Embryonic facial prominence (tissue), 1 donor: Measurements from ENCODE around the gene UTF1.
A peak's percentile ranks its signal among the peaks of the same experiment; 100 is the strongest.

Source experiments
- DNase-seq: peaks from one replicate; pipeline ENCODE4 v3.0.0-alpha.2; 2016; ENCODE audit errors: extremely low spot score

UTF1 gene

DNA sequence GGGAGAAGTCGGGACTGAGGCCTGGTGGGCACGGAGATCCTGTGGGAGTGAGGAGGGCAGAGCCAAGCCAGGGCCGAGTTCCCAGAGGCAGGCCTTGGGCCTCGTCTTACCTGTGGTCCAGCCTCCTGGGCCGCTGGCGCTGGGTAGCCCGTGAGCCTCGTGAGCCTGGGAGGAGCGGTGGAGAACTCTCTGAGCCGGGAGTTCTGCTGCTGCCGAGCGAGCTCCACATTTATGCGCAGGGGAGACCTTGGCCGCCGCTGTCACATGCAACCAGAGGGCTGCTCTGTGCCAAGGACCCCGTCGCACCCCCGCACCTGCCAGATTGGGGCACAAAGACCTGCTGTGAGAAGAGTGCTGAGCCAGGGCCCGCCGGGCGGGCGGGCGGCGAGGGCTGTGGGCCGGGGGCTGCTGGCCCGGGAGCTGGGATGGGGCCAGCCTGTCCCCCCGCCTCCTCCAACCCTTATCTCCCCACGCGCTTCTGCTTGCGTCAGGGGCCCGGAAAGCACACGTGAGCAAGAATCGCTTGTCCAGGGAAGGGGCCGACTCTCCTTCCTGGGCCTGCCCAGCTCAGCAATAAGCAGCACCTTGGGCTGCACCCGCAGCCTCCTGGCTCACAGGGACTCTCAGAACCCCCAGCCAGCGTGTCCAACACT lies 17.8 kb downstream of the UTF1 start:
- DNase-seq, result no peak

DNA sequence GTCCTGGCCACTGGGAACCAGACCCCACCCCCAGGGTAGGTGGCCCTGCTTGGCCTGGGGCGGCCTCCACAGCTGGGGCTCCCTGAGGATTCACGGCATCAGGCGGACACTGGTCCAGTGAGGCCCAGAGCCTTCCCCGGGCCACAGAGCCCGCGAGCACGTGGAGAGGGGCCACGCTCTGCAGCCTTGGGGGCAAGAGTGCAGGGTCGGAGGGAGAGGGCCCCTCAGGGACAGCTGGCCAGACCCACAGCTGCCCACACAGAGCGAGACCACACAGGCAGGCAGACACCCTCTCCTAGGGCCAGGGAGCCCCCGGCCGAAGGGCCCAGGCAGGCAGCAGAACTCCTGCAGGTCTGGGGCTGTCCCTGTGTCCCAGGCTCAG lies 18.3 kb downstream of the UTF1 start:
- no peak for DNase-seq

DNA sequence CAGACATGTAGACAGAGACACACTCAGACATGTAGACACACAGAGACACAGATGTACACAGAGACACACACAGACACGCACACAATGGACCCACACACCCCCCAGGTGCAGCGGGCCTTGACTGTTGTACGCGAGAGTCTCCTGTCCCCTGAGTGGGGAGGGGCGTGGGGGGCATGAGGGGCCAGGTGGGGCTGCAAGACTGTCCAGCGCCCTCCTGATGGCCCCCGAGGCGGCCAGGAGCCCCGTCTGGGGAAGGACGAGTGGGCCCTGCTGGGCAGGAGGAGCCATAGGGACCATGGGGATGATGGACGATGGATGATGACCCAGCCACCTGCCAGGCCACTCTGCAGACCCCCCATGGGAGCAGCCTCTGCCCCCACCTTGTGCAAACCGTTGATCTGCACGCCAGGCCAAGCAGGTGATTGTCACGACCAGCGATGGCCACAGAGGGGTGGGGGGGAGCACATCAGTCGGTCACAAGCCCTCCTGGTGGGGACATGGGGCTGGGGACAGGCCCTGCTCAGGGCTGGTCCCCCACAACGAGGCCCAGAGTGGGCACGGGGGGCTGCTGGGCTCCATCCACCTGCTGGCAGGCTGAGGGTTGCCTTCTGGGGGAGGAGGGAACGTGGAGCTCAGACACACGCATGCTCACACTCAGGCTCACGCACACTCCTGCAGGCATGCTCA lies 19.2 kb downstream of the UTF1 start:
- no peak for DNase-seq

DNA sequence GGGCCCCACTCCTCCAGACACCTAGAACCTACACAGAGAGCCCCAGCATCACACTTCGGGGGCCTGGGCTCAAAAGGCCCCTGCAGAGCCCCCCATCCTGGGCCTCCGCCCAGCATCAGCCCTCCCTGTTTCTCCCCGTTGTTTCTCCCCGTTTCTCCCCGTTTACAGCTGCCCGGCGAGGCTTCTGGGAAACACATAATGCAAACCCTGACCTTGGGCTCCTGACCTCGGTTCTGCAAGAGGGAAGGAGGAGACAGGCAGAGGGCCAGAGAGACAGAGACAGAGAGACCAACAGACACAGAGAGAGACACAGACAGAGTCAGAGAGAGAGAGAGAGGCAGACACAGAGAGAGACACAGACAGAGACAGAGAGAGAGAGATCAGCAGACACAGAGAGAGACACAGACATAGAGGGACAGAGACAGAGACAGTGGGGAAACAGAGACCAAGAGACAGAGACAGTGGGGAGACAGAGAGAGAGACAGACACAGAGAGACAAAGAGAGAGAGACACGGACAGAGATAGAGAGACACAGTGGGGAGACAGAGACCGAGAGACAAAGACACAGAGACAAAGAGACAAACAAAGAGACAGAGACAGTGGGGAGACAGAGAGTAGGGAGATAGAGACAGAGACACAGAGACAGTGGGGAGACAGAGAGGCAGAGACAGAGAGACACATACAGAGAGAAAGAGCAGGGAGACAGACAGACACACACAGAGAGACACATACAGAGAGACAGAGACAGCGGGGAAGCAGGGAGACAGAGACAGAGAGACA lies 20.1 kb downstream of the UTF1 start:
- no peak for DNase-seq

DNA sequence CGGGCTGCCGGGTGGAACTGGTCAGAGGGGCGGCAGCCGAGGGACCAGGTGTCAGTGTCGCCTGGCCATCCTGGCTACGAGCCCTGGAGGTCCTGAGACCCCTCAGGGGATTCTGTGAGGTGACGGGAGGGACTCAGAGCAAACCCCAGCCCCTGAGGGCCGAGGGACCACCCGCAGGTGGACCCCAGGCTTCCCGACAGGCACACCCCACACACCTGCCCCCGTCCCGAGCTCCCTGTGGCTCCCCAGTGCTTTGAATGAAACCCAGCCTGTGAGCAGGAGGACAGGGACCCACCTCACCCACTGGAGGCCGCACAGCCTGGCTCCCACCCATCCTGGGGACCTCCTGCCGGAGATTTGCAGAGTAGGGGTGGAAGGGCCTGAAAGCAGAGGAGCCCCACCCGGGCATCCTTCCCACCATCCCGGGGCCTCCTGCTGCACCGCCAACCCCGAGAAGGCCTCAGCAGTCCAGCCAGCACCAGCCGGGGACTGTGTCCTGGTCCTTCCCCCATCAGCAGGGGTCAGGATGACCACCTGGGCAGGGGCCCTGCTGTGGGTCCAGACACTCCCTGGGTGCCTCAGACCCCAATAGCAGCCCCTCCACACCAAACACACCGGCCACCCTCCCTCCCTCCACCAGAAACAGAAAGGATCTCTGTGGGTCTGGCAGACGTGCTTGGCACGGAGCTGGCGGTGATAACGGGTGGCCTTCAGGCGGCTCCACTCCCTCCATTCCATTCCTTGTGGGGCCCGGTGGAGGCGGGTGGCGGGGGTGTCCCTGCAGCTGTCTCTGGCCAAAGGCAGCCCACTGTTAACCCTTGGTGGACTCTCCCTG lies 21.6 kb downstream of the UTF1 start:
- DNase-seq, result no peak

DNA sequence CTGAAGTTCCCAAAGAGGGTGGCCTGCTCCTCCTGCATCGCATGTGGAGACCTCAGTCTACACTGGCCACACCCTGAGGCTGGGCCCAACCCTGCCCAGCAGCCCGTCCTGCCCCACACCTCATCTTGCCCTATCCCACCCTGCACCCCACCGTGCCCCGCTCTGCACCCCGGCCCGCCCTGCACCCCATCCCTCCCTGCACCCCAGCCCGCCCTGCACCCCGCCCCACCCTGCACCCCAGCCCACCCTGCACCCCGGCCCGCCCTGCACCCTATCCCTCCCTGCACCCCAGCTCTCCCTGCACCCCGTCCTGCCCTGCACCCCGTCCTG lies 22.2 kb downstream of the UTF1 start:
- DNase-seq, result no peak

DNA sequence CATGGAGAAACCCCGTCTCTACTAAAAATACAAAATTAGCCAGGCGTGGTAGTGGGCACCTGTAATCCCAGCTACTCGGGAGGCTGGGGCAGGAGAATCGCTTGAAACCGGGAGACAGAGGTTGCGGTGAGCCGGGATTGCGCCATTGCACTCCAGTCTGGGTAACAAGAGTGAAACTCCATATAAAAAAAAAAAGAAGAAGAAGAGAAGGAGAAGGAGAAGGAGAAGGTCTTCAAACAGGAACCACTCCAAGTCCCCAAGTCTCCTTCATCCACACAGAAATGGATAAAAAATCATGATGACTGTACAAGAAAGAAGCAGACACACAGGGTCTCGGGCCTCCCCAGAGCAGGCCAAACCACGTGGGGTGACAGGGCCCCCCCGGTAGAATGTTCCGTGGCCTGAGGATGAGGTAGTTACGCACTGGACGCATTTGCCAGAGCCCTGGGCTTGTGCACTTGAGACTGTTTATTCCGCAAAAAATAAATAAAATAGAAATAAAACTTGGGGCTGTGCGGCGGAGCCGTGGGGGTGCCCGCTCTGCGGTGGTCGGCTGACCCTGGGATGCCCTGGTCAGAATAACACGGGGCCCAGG lies 23.4 kb downstream of the UTF1 start:
- DNase-seq, result no peak

DNA sequence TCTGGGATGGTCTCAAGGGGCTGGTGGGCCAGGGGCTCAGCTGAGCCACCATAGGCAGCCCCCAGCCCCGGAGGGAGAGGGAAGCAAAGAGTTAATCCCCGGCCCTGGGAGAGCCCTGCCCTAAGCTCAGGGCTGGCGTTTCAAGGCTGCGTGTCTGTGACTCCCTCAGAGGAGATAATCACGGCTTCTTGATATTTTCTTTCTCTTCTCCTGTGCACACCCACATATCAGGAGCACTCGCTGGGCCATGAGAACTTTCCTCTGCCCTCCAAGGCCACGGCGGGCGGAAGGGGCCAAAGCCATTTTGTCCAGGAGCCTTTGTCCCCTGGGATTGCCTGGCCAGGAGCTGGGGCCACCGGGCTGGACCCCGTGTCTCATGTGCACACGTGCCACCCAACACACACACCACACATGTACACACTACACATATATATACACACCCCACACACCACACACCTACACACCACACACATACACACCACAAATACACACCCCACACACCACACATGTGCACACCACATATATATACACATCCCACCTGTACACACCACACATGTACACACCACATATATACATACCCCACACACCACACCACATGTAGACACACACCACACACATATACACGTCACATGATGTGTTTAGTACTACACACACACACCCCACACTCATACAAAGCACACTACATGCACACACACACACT lies 24.6 kb downstream of the UTF1 start:
- no peak for DNase-seq

DNA sequence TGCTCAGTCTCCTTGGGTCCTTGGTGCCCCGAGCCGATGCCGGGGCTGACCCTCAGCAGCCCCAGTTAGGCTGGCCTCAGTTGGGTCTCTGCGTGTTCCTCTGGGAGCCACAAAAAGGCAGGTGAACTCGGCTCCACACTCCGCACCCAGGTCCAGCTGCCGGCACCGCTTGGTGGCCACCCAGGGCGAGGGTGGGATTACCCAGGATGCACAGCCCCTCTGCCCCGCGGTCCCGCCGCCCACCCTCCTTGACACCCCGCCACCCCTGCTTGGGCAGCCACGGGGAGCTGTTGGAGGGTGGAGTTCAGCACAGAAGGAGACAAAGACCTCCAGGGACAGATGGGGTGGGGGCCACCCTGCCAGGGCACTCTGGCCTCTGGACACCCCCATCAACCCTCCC lies 25.3 kb downstream of the UTF1 start:
- no peak for DNase-seq

DNA sequence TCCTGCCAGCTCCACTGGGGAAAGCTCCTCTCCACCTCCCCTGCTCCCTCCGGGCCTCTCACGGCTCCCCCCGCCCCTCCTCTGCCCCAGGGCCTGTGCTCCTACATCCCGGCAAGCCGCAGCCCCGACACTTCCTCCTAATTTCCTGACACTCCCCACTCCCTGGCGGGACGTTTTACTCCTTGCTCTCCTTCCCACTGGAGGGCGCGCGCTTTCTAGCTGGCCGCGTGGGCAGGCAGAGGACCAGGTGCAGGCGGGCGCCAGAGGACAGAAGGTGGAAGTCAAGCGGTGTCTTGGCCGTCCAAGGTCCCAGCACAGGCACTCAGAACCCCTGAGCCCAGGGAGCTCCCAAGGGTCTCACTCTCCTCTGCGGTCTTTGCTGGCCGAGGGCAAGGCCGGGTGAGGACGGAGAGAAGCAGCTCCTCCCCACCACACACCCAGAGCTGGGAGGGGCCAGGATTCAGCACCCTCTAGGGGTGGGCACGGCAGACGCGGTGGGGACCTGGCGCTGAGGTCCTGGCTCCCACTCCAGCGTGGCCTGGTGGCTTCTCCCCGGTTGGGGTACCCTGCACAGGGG lies 27.6 kb downstream of the UTF1 start:
- no peak for DNase-seq

DNA sequence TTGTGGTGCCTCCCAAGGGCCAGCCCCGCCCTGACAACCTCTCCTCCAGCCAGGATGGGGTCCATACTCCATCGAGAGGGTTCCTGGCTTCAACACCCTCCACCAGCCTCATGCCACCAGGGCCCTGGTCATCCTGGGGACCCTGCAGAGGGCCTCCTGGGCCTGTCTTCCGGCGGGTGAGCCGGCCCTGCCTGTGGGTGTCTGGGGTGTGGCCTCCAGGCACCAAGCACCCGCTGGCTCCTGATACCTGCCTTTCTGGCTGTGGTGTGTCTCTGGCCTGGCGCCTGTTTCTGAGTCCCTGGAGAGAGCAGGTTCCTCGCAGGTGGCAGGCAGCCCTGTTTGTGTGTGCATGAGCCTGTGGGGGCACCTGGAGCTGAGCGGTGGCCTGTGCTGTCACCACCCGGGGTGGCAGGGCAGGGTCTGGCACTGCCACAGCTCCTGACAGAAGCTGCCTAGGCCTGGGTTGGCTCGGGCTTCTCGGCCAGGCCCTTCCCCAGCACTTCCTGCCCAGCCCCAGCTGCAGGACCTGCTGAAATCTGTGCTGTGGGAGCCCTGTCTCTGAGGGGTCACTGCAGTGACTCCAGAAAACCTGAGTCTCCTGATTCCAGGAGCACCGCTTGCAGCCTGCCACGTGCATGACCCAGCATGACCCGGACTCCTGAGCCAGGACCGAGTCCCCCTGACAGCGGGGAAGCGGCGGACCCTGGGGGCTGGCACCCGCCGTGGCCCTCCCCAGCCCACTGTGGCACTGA lies 28.2 kb downstream of the UTF1 start:
- no peak for DNase-seq

DNA sequence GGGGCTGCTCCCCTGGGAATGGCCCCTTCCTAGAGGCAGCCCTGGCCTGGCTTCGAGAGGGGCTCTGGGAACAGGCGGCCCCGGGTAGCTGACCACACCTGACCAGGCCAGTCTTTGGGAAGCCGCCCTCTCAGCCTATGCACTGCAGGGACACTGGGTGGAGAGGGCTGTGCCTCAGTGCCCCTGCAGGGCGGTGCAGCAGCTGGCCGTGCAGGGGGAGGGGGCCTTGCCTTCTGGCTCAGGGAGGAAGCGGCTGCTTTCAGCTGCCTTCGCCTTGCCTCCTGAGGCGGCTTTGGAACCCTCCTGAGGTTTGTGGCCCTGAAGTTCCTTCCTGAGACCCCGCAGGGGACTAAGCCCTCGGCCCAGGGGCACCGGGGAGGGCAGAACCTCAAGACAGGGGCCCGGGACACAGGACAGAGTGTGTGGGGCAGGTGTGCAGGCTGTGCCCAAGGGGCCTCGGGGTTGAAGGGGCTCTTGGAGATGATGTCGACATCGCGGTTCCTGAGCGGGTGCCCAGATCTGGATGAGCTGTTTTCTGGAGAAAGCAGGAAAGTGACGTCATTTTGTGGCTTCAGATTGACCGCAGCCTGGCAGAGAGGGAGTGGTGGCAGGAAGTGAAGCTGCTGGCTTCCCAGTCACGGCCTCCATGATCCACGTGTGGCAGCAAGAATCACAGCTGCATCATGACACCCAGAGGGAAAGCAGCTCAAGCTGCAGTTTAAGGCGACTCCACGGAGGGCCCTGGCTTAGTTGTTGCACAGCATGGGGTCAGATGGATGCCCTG lies 29.0 kb downstream of the UTF1 start:
- DNase-seq, result peak; percentile 20

DNA sequence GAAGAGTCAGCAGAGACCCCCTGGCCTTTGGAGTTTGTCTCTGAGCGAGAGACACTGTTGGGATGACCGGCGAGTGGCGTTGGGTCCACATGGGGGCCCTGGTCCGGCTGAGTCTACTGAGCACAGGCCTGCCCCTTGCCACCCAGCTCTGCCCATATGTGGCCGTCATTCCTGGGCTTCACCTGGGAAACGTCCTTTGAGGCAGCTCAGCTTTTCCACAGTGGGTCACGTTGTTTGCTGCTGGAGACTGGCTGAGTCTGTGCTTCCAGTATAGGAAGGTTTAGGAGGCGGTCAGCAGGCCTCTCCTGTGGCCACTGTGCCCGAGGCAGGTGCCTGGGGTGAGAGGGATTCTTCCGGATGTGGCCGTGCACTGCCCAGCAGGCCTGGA lies 29.6 kb downstream of the UTF1 start:
- DNase-seq, result no peak

DNA sequence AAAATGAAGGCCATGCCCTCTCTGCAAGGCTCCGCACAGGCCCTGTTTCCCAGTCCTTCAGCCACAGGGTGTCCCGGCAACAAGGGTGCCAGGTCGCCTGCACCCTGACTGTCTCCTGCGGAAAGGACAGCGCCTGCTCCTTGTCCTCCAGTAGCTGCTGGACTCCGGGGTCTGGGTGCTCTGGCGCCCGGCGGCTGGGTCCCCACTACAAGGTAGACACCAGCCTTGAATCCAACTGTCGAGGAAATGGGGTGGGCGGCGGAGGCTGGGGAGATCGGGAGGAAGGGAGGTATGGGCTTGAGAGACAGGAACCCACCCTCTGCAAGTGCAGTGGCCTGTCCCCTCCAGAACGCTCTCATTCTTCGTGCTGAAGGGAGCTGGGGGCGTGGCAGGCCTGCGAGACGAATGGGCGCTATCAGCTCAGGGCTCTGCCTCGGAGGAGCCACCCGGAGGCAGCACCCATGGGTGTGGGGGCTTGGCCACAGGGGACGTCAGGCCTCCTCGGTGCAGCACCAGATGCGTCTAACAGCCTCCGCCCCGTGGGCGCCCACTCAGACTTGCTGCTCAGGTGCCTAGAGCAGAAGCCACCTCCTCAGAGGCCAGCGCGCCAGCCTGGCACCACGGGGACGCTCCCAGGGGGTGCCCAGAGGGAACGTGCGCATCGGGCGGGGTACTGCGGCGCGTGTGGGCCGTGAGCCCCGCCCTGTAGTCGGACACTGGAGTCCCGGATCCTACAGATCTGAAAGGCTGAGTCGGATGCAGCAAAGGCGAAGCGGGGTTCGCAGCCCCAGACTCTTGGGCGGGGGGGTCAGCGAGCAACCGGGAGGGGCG lies 31.1 kb downstream of the UTF1 start:
- DNase-seq, result no peak

DNA sequence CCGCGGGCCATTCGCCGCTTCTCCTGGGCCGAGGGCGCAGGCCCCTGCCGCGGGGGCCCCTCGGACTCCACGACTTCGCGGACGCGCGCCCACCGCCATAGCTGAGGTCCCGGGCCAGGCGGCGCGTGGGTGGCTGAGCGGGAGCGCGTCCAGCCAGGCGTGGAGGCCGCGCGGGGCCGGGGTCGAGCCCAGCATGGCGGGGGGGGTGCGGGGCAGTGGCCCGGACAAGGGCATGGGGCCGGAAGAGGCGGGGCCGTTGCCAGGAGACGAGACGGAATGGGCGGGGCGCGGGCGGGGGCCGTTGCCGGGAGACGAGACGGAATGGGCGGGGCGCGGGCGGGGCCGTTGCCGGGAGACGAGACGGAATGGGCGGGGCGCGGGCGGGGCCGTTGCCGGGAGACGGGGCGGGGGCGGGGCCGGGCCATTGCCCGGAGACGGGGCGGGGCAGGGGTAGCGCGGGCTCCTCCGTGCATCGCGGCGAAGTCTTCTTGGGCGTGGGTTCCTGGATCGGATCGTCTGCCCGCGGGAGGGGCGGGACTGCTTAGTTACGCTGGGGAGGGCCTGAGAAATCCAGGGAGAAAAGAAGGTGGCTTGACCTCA lies 31.8 kb downstream of the UTF1 start:
- no peak for DNase-seq

DNA sequence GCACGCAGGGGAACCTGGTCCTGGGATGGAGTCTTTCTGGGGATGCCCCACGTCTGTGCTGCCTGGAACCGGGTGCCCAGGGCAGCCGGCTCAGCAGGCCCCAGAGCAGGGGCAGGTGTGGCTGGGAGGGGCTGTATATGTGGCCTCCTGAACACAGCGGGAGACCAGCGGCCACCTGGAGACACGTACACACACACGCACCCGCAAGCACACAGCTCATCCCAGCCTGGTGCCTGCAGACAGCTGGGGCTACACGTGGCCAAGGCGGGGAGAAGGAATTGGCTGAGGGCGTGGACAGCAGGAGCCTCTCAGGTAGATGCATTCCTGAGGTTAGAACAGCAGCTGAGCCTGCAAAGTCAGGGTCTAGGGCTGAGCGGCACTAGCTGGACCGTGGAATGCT lies 32.7 kb downstream of the UTF1 start:
- no peak for DNase-seq

DNA sequence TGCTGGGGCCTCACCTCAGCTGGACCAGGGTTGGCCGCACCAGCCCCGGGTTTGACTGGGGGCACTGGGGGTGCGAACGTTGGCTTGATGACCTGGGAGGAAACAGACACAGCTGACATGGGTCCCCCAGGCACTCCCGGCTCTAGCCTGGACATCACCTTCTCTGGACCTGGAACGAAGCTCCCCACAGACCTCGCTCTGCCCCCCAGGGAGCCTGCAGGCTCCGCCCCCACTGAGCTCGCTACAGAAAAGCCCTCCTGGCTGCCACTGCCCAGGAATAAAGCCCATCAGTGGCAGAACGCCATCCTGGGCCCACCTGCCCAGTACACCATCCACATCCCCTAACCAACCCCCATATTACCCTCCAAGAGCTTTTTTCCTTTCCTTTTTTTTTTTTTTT lies 33.7 kb downstream of the UTF1 start:
- DNase-seq, result no peak

DNA sequence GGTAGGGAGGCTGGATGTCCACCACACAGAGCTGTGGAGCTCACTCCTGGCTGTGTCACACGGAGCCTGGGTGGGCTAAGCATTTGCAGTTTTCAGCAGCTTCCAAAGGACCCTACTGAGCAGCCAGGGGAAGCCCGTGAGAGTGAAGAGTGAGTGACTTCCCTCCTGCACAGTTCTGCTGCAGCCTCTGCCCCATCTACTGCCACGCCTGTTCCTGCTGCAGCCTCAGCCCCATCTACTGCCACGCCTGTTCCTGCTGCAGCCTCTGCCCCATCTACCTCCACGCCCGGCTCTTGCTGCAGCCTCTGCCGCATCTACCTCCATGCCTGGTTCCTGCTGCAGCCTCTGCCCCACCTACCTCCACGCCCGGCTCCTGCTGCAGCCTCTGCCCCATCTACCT lies 34.4 kb downstream of the UTF1 start:
- no peak for DNase-seq
